A549 (cell line): Measurements from ENCODE around the gene PIWIL4. TPM values are rescaled to one million over a fixed set of nuclear protein-coding genes. Genes with fewer than 3 reads are reported as not detected.
A peak's percentile ranks its signal among the peaks of the same experiment; 100 is the strongest.
"Not testable (repeated sequence)": the region's sequence is repeated elsewhere in the genome, so short reads cannot be mapped to it uniquely, and the experiment has no call there.

Experiments used
- ATAC-seq, 2 experiments: fragments of 200-7000 bp in 1 of 2; fragments of >200 bp in 1 of 2; cut with Nextera tagmentation in 1 of 2; cut with Tn5 transposase in 1 of 2; 3 replicates each; pipeline versions ENCODE4 v1.8.0 to v1.9.1; 2018 to 2020; ENCODE audit warnings: mild to moderate bottlenecking in 1 of 2, moderate library complexity in 1 of 2
- CTCF ChIA-PET: fragments of 300-600 bp; sonication (Branson Sonifier 250); formaldehyde crosslinking; extraction: SDS; loops from one replicate; lab custom pipeline; 2021; ENCODE audit warnings: antibody characterized with exemption, inconsistent platforms; lab: Yijun Ruan, JAX
- POLR2A ChIA-PET: fragments of 350-600 bp; formaldehyde crosslinking; extraction: SDS; loops from one replicate; lab custom pipeline; 2021; ENCODE audit warnings: antibody characterized with exemption, inconsistent platforms; lab: Yijun Ruan, JAX
- DNase-seq, 2 experiments: peaks; one replicate each; pipeline versions ENCODE4 v3.0.0 to v3.0.0-alpha.2; 2011 to 2016; ENCODE audit warnings: low read depth in 1 of 2, low spot score in 1 of 2
- FAIRE-seq: peaks from 2 replicates; lab custom pipeline; 2011; peaks lifted over from hg19 to GRCh38; lab: Jason Lieb, UNC
- H3K27ac ChIP-seq, 2 experiments: fragments of >200 bp; sonication (Bioruptor Twin); formaldehyde crosslinking; 3 replicates each; pipeline ENCODE4 v1.5.1; 2016 to 2017
- H3K4me1 ChIP-seq: fragments of >200 bp; sonication (Bioruptor Twin); formaldehyde crosslinking; 3 replicates; pipeline ENCODE4 v1.6.1; 2016
- H3K4me2 ChIP-seq: fragments of >200 bp; sonication (Bioruptor Twin); formaldehyde crosslinking; 3 replicates; pipeline ENCODE4 v1.6.1; 2016
- H3K4me3 ChIP-seq: fragments of >200 bp; sonication (Bioruptor Twin); formaldehyde crosslinking; 3 replicates; pipeline ENCODE4 v1.5.1; 2016
- H3K9me3 ChIP-seq: fragments of >200 bp; sonication (Bioruptor Twin); formaldehyde crosslinking; 3 replicates; pipeline ENCODE4 v1.6.1; 2016
- ATOH8 ChIP-seq: fragments of 250-450 bp; sonication (Bioruptor Pico); IDR thresholded peaks from 2 replicates; pipeline ENCODE4 v1.5.0; 2020; ENCODE audit warnings: low read depth, mild to moderate bottlenecking, moderate library complexity
- BCL3 ChIP-seq: fragments of >200 bp; sonication (Bioruptor Twin); formaldehyde crosslinking; IDR thresholded peaks from 3 replicates; pipeline ENCODE4 v1.6.1; 2016
- CBX8 ChIP-seq: fragments of 200-600 bp; sonication (generic); IDR thresholded peaks from 2 replicates; pipeline ENCODE4 v1.6.1; 2016
- CEBPB ChIP-seq, 2 experiments: fragments of >200 bp in 1 of 2; sonication (Bioruptor Twin) in 1 of 2; formaldehyde crosslinking in 1 of 2; IDR thresholded peaks; 2 replicates each; pipeline ENCODE4 v1.6.1; 2012 to 2016
- FOSL2 ChIP-seq, 2 experiments: fragments of 450-650 bp in 1 of 2; fragments of >200 bp in 1 of 2; sonication (Bioruptor Twin) in 1 of 2; formaldehyde crosslinking; IDR thresholded peaks; 2 replicates each; pipeline versions ENCODE4 v1.5.0 to v1.6.1; 2016 to 2020; ENCODE audit warnings: mild to moderate bottlenecking in 1 of 2, moderate library complexity in 1 of 2
- JUN ChIP-seq, 2 experiments: fragments of >200 bp; sonication (Bioruptor Twin); formaldehyde crosslinking; IDR thresholded peaks; 2 replicates in 1 of 2; 3 replicates in 1 of 2; pipeline ENCODE4 v1.6.1; 2016 to 2017
- NFE2L2 ChIP-seq: fragments of 150-350 bp; conservative IDR thresholded peaks from 2 replicates; pipeline ENCODE4 v1.6.1; 2014; ENCODE audit warnings: low read length
- PBX3 ChIP-seq: IDR thresholded peaks from 2 replicates; pipeline ENCODE4 v1.6.1; 2012
- TFCP2L1 ChIP-seq: fragments of 250-450 bp; sonication (Bioruptor Pico); IDR thresholded peaks from 2 replicates; pipeline ENCODE4 v1.5.0; 2021; ENCODE audit warnings: mild to moderate bottlenecking
- WGBS: methylation state at CpG from one replicate; pipeline ENCODE4 v1.1.6; 2017; ENCODE audit errors: missing lambda C conversion rate; 5-methylcytosine and 5-hydroxymethylcytosine counted together
- polyA plus RNA-seq, 4 experiments: library from polyadenylated mRNA; depleted of rRNA in 3 of 4; stranded (reverse); fragments of >200 nt; fragmentation: RNase III in 1 of 4; extraction: RNeasy Plus Mini Kit Qiagen cat#74134 plus additional on column Dnase treatment in 1 of 4; gene quantifications; 2 replicates in 3 of 4; 3 replicates in 1 of 4; pipeline ENCODE4 v1.2.3, GENCODE V29; 2011 to 2017

PIWIL4 gene
- polyA plus RNA-seq, 2 of the 4 experiments (the other 2 are of a cell fraction) = 0.28 to 0.35 TPM

GRCh38 chr11:94638301-94638901 lies 71.2 kb downstream of the PIWIL4 start:
- FAIRE-seq = no peak
- TF ChIP-seq NFE2L2 (no peak), BCL3 (no peak), TFCP2L1 (CRISPR knock-in tag) (no peak), FOSL2 (IDR thresholded peaks at IDR 0.05) (no peak), FOSL2 (CRISPR knock-in tag; IDR thresholded peaks at IDR 0.05) (no peak)
- CTCF ChIA-PET = interaction anchor here (1.5 kb wide), 1 partner anchor 15 kb away, joined by 3 read pairs; no protein-coding TSS in a partner anchor
- Histone ChIP-seq H3K27ac (no peak overlapping the region), H3K4me3 (no peak overlapping the region), H3K4me2 (peak overlapping the region; percentile 41; the same call in 1 of the 3 replicates), H3K4me1 (no peaks in the 10 kb centered on the region), H3K9me3 (no peaks in the 10 kb centered on the region)
- no peak for DNase-seq
- POLR2A ChIA-PET = no interaction called here
- WGBS = 56% methylated on average over 4 of the region's 4 CpGs
- no peak for ATAC-seq

- Histone ChIP-seq H3K4me1 (no peaks in the 10 kb centered on the region), H3K4me3 (no peak overlapping the region), H3K4me2 (peak overlapping the region; percentile 41; the same call in 1 of the 3 replicates)
- no peak for DNase-seq
- WGBS = 53% methylated on average over 4 of the region's 4 CpGs
- no peak for ATAC-seq
- POLR2A ChIA-PET = no interaction called here
- TF ChIP-seq CEBPB (IDR thresholded peaks at IDR 0.05) (0 out of 4 replicates have a peak, but pooled peaks of 1 of the 2 experiments have one; percentile 12), PBX3 (no peak)
- TF ChIP-seq, all 56 proteins: peak for 1
- FAIRE-seq = no peak
- H3K9me3 ChIP-seq = no peaks in the 10 kb centered on the region
- CTCF ChIA-PET = interaction anchor here (1.5 kb wide), 1 partner anchor 15 kb away, joined by 3 read pairs; no protein-coding TSS in a partner anchor
- no peak overlapping the region for H3K27ac ChIP-seq
Observed at GRCh38 chr11:94638902-94639373, 71.8 kb downstream of the PIWIL4 start.

- Histone ChIP-seq H3K9me3 (no peaks in the 10 kb centered on the region), H3K4me1 (no peaks in the 10 kb centered on the region), H3K27ac (no peak overlapping the region), H3K4me2 (no peak overlapping the region), H3K4me3 (no peak overlapping the region)
- WGBS = 81% methylated on average over 10 of the region's 13 CpGs
- DNase-seq = no peak
- TF ChIP-seq CBX8 = no peak
- no peak for TF ChIP-seq JUN (IDR thresholded peaks at IDR 0.05)
- no peak for FAIRE-seq
- ChIA-PET CTCF (interaction anchor here (0.6 to 1.3 kb wide), 2 partner anchors 14 to 380 kb away, joined by 3 to 4 read pairs; no protein-coding TSS in a partner anchor), POLR2A (no interaction called here)
- no peak for ATAC-seq
Observed at GRCh38 chr11:94639901-94640721, 72.9 kb downstream of the PIWIL4 start.

GRCh38 chr11:94641167-94641761 lies 74.1 kb downstream of the PIWIL4 start:
- DNase-seq (no peak), ATAC-seq (no peak), FAIRE-seq (no peak)
- no peak for TF ChIP-seq ATOH8
- no peaks in the 10 kb centered on the region for H3K9me3 ChIP-seq
- 74% methylated on average over 5 of the region's 8 CpGs for WGBS
- H3K4me1 ChIP-seq = no peaks in the 10 kb centered on the region
- H3K4me3 ChIP-seq = no peak overlapping the region
- H3K27ac ChIP-seq = no peak overlapping the region
- POLR2A ChIA-PET = no interaction called here
- CTCF ChIA-PET = no interaction called here
- H3K4me2 ChIP-seq = no peak overlapping the region

- H3K9me3 ChIP-seq, H3K4me2 ChIP-seq, ATAC-seq, H3K4me3 ChIP-seq, DNase-seq, CTCF ChIA-PET, POLR2A ChIA-PET, H3K27ac ChIP-seq, FAIRE-seq, H3K4me1 ChIP-seq: not testable (repeated sequence)
- 83% methylated on average over 7 of the region's 8 CpGs for WGBS
Observed at GRCh38 chr11:94643186-94643585, 76.0 kb downstream of the PIWIL4 start.
